ENCODE results near the gene PCDH15. TPM values are rescaled to one million over a fixed set of nuclear protein-coding genes. Genes with fewer than 3 reads are reported as not detected.

The PCDH15 gene
- total RNA-seq, 1 donor from 2014 or later: not detected

DNA sequence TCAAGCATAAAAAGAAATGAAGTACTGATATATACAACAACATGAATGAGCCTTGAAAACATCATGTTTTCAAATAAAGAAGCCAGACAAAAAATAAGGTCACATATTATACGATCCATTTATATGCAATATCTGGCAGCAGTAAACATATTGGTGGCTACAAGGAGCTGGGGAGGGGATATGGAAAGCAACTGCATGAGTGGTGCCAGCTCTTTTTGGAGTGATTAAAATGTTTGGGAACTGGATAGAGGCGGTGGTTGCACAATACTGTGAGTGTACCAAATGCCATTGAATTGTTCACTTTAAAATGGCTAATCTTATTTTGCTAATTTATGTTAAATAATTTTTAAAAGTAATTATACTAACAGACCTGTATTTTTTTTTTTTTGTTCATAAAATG is 481.7 kb downstream of the PCDH15 start:
- Mint-ChIP-seq H3K36me3 (ENCODE audit: low read depth) (no peaks in the 10 kb centered on the region), H3K27ac (ENCODE audit: unreplicated experiment) (no peak overlapping the region), H3K27me3 (ENCODE audit: low read depth) (no peaks in the 10 kb centered on the region), H3K9me3 (ENCODE audit: low read depth) (peaks cover 3% of the 10 kb centered on the region), H3K4me1 (ENCODE audit: low read depth) (peaks cover 7% of the 10 kb centered on the region), H3K4me3 (ENCODE audit: unreplicated experiment) (no peak overlapping the region)
- TF ChIP-seq, protein P1, sequence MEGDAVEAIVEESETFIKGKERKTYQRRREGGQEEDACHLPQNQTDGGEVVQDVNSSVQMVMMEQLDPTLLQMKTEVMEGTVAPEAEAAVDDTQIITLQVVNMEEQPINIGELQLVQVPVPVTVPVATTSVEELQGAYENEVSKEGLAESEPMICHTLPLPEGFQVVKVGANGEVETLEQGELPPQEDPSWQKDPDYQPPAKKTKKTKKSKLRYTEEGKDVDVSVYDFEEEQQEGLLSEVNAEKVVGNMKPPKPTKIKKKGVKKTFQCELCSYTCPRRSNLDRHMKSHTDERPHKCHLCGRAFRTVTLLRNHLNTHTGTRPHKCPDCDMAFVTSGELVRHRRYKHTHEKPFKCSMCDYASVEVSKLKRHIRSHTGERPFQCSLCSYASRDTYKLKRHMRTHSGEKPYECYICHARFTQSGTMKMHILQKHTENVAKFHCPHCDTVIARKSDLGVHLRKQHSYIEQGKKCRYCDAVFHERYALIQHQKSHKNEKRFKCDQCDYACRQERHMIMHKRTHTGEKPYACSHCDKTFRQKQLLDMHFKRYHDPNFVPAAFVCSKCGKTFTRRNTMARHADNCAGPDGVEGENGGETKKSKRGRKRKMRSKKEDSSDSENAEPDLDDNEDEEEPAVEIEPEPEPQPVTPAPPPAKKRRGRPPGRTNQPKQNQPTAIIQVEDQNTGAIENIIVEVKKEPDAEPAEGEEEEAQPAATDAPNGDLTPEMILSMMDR (IDR thresholded peaks at IDR 0.05): no peak
- no peak for DNase-seq (ENCODE audit: low spot score)

DNA sequence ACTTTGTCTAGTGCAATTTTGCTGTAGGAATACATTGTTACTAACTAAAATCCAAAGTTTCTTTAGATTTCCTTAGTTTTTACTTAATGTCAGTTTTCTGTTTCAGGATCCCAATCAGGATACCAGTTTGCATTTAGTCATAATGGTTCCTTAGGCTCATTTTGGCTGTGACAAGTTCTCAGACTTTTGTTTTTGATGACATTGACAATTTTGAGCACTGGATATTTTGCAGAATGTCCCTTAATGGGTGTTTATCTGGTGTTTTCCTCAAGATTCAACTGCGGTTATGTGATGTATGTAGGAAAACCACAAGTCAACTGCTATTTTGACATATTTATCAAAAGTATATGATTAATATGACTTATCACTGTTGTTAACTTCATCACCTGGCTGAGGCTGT is 482.6 kb downstream of the PCDH15 start:
- H3K4me3 Mint-ChIP-seq (ENCODE audit: unreplicated experiment): no peak overlapping the region
- peaks cover 7% of the 10 kb centered on the region for H3K4me1 Mint-ChIP-seq (ENCODE audit: low read depth)
- TF ChIP-seq, protein P1 (IDR thresholded peaks at IDR 0.05): no peak
- H3K36me3 Mint-ChIP-seq (ENCODE audit: low read depth): no peaks in the 10 kb centered on the region
- DNase-seq (ENCODE audit: low spot score): no peak
- no peaks in the 10 kb centered on the region for H3K27me3 Mint-ChIP-seq (ENCODE audit: low read depth)
- H3K27ac Mint-ChIP-seq (ENCODE audit: unreplicated experiment): no peak overlapping the region
- peaks cover 3% of the 10 kb centered on the region for H3K9me3 Mint-ChIP-seq (ENCODE audit: low read depth)

DNA sequence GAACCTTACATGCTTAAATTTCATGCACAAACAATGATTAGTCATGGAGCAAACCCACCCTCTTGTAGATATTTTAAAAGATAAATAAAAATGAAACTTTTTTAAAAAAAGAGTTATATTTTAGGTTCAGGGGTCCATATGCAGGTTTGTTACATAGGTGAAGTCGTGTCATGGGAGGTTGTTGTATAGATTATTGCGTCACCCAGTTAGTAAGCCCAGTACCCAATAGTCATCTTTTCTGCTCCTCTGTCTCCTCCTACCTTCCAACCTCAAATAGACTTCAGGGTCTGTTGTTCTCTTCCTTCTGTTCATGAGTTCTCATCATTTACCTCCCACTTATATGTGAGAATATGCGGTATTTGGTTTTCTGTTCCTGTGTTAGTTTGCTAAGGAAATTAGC is 486.6 kb downstream of the PCDH15 start:
- Mint-ChIP-seq H3K4me1 (ENCODE audit: low read depth) (no peaks in the 10 kb centered on the region), H3K27ac (ENCODE audit: unreplicated experiment) (no peak overlapping the region), H3K4me3 (ENCODE audit: unreplicated experiment) (no peak overlapping the region), H3K36me3 (ENCODE audit: low read depth) (no peaks in the 10 kb centered on the region), H3K9me3 (ENCODE audit: low read depth) (peaks cover 3% of the 10 kb centered on the region), H3K27me3 (ENCODE audit: low read depth) (no peaks in the 10 kb centered on the region)
- no peak for DNase-seq (ENCODE audit: low spot score)
- TF ChIP-seq, protein P1 (IDR thresholded peaks at IDR 0.05): no peak

DNA sequence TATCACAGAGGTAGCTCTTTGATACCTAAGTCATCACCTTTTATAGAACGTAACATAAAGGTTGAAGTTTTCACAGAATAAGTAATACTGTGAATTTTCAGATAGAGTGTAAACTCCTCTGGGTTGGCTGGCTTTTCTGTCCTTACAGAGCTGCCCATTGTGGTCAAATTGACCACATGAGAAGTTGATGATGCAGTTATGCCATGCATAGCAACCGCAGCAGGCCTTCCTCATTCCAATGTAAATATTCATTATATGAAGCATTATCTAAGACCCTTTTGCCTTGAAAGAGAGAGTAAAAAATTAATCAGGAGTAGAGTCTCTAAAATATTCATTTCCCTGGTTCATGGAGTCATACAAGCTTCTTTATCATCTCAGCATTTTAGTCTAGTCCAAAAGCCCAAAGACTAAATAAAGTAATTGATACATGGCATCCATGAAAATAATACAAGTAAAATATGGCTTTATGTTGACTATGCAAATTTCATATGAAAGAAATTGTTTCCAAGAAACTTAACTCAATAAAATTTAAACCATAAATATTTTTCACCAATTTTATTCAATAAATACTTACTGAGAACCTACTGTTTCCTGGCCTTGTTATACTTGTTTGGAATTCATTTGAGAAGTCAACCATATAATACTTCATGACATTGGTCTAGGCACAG is 516.4 kb downstream of the PCDH15 start:
- no peak overlapping the region for H3K27ac Mint-ChIP-seq (ENCODE audit: unreplicated experiment)
- TF ChIP-seq, protein P1 (IDR thresholded peaks at IDR 0.05): no peak
- no peak for DNase-seq (ENCODE audit: low spot score)
- H3K36me3 Mint-ChIP-seq (ENCODE audit: low read depth): no peaks in the 10 kb centered on the region
- H3K4me1 Mint-ChIP-seq (ENCODE audit: low read depth): no peaks in the 10 kb centered on the region
- peaks cover 3% of the 10 kb centered on the region for H3K9me3 Mint-ChIP-seq (ENCODE audit: low read depth)
- H3K27me3 Mint-ChIP-seq (ENCODE audit: low read depth): no peaks in the 10 kb centered on the region
- H3K4me3 Mint-ChIP-seq (ENCODE audit: unreplicated experiment): no peak overlapping the region

DNA sequence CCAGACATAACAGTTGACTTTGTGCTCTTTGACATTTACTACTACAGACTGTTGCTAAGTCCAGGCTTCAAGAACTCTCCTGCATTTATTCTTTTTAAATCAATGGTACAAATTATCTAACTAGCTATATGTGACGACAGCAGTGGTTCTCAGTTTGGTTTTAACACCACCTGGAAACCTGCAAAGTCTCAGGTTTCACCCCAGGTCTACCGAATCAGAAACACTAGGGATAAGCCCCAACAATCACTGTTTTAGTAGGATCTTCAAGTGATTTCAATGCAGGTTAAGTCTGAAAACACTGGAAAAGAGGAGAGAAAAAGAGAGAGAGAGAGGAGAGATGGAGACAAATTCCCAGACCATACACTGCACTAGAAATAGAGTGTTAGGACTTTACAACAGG is 519.0 kb downstream of the PCDH15 start:
- no peak for DNase-seq (ENCODE audit: low spot score)
- Mint-ChIP-seq H3K27ac (ENCODE audit: unreplicated experiment) (no peak overlapping the region), H3K27me3 (ENCODE audit: low read depth) (peaks cover 2% of the 10 kb centered on the region), H3K4me3 (ENCODE audit: unreplicated experiment) (no peak overlapping the region), H3K9me3 (ENCODE audit: low read depth) (no peaks in the 10 kb centered on the region), H3K4me1 (ENCODE audit: low read depth) (no peaks in the 10 kb centered on the region), H3K36me3 (ENCODE audit: low read depth) (no peaks in the 10 kb centered on the region)
- TF ChIP-seq, protein P1 (IDR thresholded peaks at IDR 0.05): no peak
